Keratinocyte (primary cell): ENCODE data around the gene PEPD. TPM values are rescaled to one million over a fixed set of nuclear protein-coding genes. Genes with fewer than 3 reads are reported as not detected.

Experiments used
- DNase-seq: peaks from one replicate; pipeline ENCODE4 v3.0.0-alpha.2; 2011; ENCODE audit warnings: low read depth, missing footprints, low spot score
- FAIRE-seq: peaks from 2 replicates; lab custom pipeline; 2011; peaks lifted over from hg19 to GRCh38; lab: Jason Lieb, UNC
- H2AFZ ChIP-seq: 2 replicates; pipeline ENCODE4 v1.6.0; 2012; ENCODE audit warnings: low read length, control low read depth, inconsistent platforms; ENCODE audit not compliant: control insufficient read depth
- H3K27ac ChIP-seq: 2 replicates; pipeline ENCODE4 v1.5.1; 2011; ENCODE audit warnings: low read length; ENCODE audit not compliant: control insufficient read depth, insufficient read depth
- H3K27me3 ChIP-seq: 3 replicates; pipeline ENCODE4 v1.6.0; 2011; ENCODE audit warnings: low read length; ENCODE audit not compliant: control insufficient read depth, insufficient read depth; ENCODE audit errors: extremely low read depth
- H3K36me3 ChIP-seq, 2 experiments: 2 replicates in 1 of 2; 3 replicates in 1 of 2; pipeline ENCODE4 v1.5.1; 2011; ENCODE audit warnings: low read length in 2 of 2, mild to moderate bottlenecking in 1 of 2; ENCODE audit not compliant: control insufficient read depth in 2 of 2, insufficient read depth in 2 of 2; ENCODE audit errors: extremely low read depth in 1 of 2
- H3K4me1 ChIP-seq: 3 replicates; pipeline ENCODE4 v1.5.1; 2011; ENCODE audit warnings: low read length; ENCODE audit not compliant: control insufficient read depth, insufficient read depth; ENCODE audit errors: extremely low read depth
- H3K4me2 ChIP-seq: 3 replicates; pipeline ENCODE4 v1.6.0; 2011; ENCODE audit warnings: low read depth, low read length; ENCODE audit not compliant: control insufficient read depth, insufficient read depth; ENCODE audit errors: extremely low read depth
- H3K4me3 ChIP-seq, 3 experiments: fragments of 200-600 bp in 1 of 3; sonication (generic) in 1 of 3; 2 replicates in 2 of 3; 3 replicates in 1 of 3; pipeline ENCODE4 v1.5.1; 2011 to 2016; ENCODE audit warnings: low read length in 3 of 3, mild to moderate bottlenecking in 3 of 3, control low read depth in 2 of 3, inconsistent platforms in 1 of 3, low read depth in 1 of 3, mixed read lengths in 1 of 3, mixed run types in 1 of 3, moderate library complexity in 1 of 3; ENCODE audit not compliant: control insufficient read depth in 2 of 3, insufficient read depth in 2 of 3; ENCODE audit errors: extremely low read depth in 1 of 3
- H3K79me2 ChIP-seq: 2 replicates; pipeline ENCODE4 v1.6.0; 2012; ENCODE audit warnings: low read length; ENCODE audit not compliant: control insufficient read depth, insufficient read depth
- H3K9ac ChIP-seq: 3 replicates; pipeline ENCODE4 v1.6.0; 2011; ENCODE audit warnings: low read length; ENCODE audit not compliant: control insufficient read depth, insufficient read depth; ENCODE audit errors: extremely low read depth
- H3K9me1 ChIP-seq: 3 replicates; pipeline ENCODE4 v1.6.0; 2011; ENCODE audit warnings: low read length; ENCODE audit not compliant: control insufficient read depth, insufficient read depth; ENCODE audit errors: extremely low read depth
- H3K9me3 ChIP-seq: 2 replicates; pipeline ENCODE4 v1.5.1; 2012; ENCODE audit warnings: low read depth, low read length; ENCODE audit not compliant: control insufficient read depth
- H4K20me1 ChIP-seq: 3 replicates; pipeline ENCODE4 v1.6.0; 2011; ENCODE audit warnings: low read length; ENCODE audit not compliant: control insufficient read depth, insufficient read depth; ENCODE audit errors: extremely low read depth
- EZH2 ChIP-seq: IDR thresholded peaks from one replicate; pipeline ENCODE4 v1.6.1; 2012; ENCODE audit warnings: inconsistent platforms, mild to moderate bottlenecking, low read length, moderate library complexity
- dilution Hi-C: fragments of 300-500 bp; cut with MboI; formaldehyde crosslinking; loops from one replicate; pipeline ENCODE4 v1.7.0; 2020; ENCODE audit warnings: low sequenced_read_pairs; ENCODE audit not compliant: extremely low pct_ligation_motif_present
- polyA plus RNA-seq, 5 experiments: library from polyadenylated mRNA; depleted of rRNA in 3 of 5; stranded (reverse) in 3 of 5; stranded (forward) in 1 of 5; unstranded in 1 of 5; fragments of >200 nt; gene quantifications; 1 replicate in 1 of 5; 2 replicates in 3 of 5; 3 replicates in 1 of 5; pipeline versions ENCODE4 v1.2.1 to v1.2.3, GENCODE V29; 2011 to 2012; ENCODE audit warnings: missing spikeins in 2 of 5, low read depth in 1 of 5, low replicate concordance in 1 of 5
- TF ChIP-seq, protein P1 (sequence below), 3 experiments: IDR thresholded peaks in 1 of 3; conservative IDR thresholded peaks in 1 of 3; optimal IDR thresholded peaks in 1 of 3; 2 replicates in 2 of 3; 3 replicates in 1 of 3; pipeline versions ENCODE3 to v1.5.1; 2011; ENCODE audit warnings: low read length in 3 of 3, mild to moderate bottlenecking in 3 of 3, moderate library complexity in 2 of 3, control low read depth in 1 of 3, inconsistent platforms in 1 of 3; ENCODE audit not compliant: insufficient read depth in 2 of 3; ENCODE audit errors: extremely low read depth in 1 of 3

Gene PEPD
- polyA plus RNA-seq, 1 donor (not counting 4 experiments of a cell fraction or from before 2014, with no cell fraction given): 36.9 TPM

DNA sequence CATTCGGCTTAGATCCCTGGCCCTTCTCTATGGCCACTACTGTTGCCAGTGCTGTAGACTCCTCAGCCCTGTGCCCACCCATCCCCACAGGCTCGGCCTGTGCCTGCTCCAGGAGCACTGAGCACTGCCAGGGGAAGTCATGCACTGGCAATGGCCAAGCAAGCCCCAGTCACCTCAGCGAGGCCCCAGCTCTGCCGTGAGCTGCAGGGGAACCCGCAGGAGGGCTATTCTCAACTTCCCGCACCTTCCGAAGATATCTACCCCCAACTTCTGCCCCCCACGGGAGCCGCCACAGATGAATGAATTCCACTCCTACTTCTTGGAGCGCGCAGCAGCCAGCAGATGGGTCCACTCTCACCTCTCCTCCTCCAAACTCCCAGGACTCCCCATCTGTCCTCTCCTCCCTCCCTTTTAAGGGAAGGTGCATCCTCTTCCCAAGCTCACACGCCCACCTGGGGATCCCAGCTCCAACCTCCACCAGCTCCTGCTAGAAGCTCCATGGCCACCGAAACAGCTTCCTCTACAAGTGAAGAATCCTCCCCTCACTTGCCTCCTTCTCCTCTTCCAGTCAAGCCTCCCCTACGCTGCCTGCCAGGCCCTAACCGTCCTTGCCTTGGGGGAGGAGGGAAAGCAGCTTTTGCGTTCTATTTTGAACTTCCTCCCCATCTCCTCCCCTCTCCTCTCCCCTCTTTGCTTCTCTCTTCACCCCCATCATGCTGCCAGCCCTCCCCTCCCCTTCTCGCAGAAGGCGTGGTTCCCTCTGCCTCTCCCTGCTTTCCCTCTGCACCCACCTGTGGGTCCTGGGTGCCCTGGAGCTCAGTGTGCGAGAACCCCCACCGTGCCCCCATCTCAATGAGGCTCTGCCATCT is 52.2 kb downstream of the PEPD start:
- TF ChIP-seq, protein P1, sequence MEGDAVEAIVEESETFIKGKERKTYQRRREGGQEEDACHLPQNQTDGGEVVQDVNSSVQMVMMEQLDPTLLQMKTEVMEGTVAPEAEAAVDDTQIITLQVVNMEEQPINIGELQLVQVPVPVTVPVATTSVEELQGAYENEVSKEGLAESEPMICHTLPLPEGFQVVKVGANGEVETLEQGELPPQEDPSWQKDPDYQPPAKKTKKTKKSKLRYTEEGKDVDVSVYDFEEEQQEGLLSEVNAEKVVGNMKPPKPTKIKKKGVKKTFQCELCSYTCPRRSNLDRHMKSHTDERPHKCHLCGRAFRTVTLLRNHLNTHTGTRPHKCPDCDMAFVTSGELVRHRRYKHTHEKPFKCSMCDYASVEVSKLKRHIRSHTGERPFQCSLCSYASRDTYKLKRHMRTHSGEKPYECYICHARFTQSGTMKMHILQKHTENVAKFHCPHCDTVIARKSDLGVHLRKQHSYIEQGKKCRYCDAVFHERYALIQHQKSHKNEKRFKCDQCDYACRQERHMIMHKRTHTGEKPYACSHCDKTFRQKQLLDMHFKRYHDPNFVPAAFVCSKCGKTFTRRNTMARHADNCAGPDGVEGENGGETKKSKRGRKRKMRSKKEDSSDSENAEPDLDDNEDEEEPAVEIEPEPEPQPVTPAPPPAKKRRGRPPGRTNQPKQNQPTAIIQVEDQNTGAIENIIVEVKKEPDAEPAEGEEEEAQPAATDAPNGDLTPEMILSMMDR (optimal IDR thresholded peaks at IDR 0.05 in 1 of 3, IDR thresholded peaks at IDR 0.05 in 1 of 3, conservative IDR thresholded peaks at IDR 0.05 in 1 of 3; ENCODE audit: extremely low read depth in 1 of 3, insufficient read depth in 2 of 3, low read length in 3 of 3): no peak
- no peak for TF ChIP-seq EZH2
- no peak for FAIRE-seq
- no peak overlapping the region for H3K27ac ChIP-seq

GRCh38 chr19:33468361-33469170 is 53.0 kb downstream of the PEPD start:
- no peaks in the 10 kb centered on the region for H3K9me3 ChIP-seq
- dilution Hi-C loops: no loop called here
- FAIRE-seq (no peak), DNase-seq (no peak)
- H4K20me1 ChIP-seq: no peaks in the 10 kb centered on the region
- no peaks in the 10 kb centered on the region for H3K79me2 ChIP-seq
- H3K27ac ChIP-seq: no peak overlapping the region
- H2AFZ ChIP-seq: no peak overlapping the region
- H3K4me1 ChIP-seq: peaks cover 4% of the 10 kb centered on the region
- TF ChIP-seq, protein P1 (optimal IDR thresholded peaks at IDR 0.05 in 1 of 3, IDR thresholded peaks at IDR 0.05 in 1 of 3, conservative IDR thresholded peaks at IDR 0.05 in 1 of 3; ENCODE audit: extremely low read depth in 1 of 3, insufficient read depth in 2 of 3, low read length in 3 of 3): no peak
- no peak for TF ChIP-seq EZH2
- no peaks in the 10 kb centered on the region for H3K27me3 ChIP-seq
- H3K4me2 ChIP-seq: no peak overlapping the region
- H3K4me3 ChIP-seq: no peak overlapping the region
- H3K36me3 ChIP-seq: no peaks in the 10 kb centered on the region
- H3K9ac ChIP-seq: no peak overlapping the region
- no peaks in the 10 kb centered on the region for H3K9me1 ChIP-seq

More for the DNA sequence above, 52.2 kb downstream of the PEPD start:
- DNase-seq: no peak
- Histone ChIP-seq H3K4me3 (no peak overlapping the region), H4K20me1 (no peaks in the 10 kb centered on the region), H3K79me2 (no peaks in the 10 kb centered on the region), H3K9ac (no peak overlapping the region), H3K27me3 (no peaks in the 10 kb centered on the region), H3K9me3 (no peaks in the 10 kb centered on the region), H3K9me1 (no peaks in the 10 kb centered on the region), H3K36me3 (no peaks in the 10 kb centered on the region), H3K4me2 (no peak overlapping the region), H3K4me1 (peaks cover 5% of the 10 kb centered on the region), H2AFZ (no peak overlapping the region)
- dilution Hi-C loops: no loop called here
